Measurements from ENCODE around the gene TIMELESS. TPM values are rescaled to one million over a fixed set of nuclear protein-coding genes. Genes with fewer than 3 reads are reported as not detected.

The TIMELESS gene
- total and polyA plus RNA-seq, 9 of the 15 experiments (the other 6 are each of a cell fraction or from before 2014, with no cell fraction given), result 11.9 to 59.2 (median 35.8) TPM

GRCh38 chr12:56437430-56438176, 11.6 kb downstream of the TIMELESS start (continued):
- TF ChIP-seq GMEB1 (CRISPR knock-in tag; IDR thresholded peaks at IDR 0.05) (no peak), POLR2B (IDR thresholded peaks at IDR 0.05; ENCODE audit: low read depth, partially characterized antibody) (no peak), BRF1 (IDR thresholded peaks at IDR 0.05; ENCODE audit: borderline replicate concordance, extremely low read depth, insufficient read length) (no peak), PHF20 (IDR thresholded peaks at IDR 0.05; ENCODE audit: partially characterized antibody) (no peak), POLR2G (IDR thresholded peaks at IDR 0.05; ENCODE audit: low read depth, low read length) (no peak), IRF2 (CRISPR knock-in tag; IDR thresholded peaks at IDR 0.05) (no peak), EP400 (IDR thresholded peaks at IDR 0.05) (peak; percentile 73), BHLHE40 (IDR thresholded peaks at IDR 0.05; ENCODE audit: low read length) (peak; percentile 72), ARID3B (CRISPR knock-in tag; IDR thresholded peaks at IDR 0.05; ENCODE audit: borderline replicate concordance) (no peak), CREB1 (IDR thresholded peaks at IDR 0.05) (no peak), CREB1 (CRISPR knock-in tag; IDR thresholded peaks at IDR 0.05) (peak; percentile 42; the same call in 1 of the 2 replicates), TARDBP (IDR thresholded peaks at IDR 0.05) (peak; percentile 77), ZNF24 (IDR thresholded peaks at IDR 0.05) (no peak), NFATC3 (IDR thresholded peaks at IDR 0.05) (no peak), SRSF7 (optimal IDR thresholded peaks at IDR 0.05; ENCODE audit: low read depth, low read length) (no peak), SAFB (IDR thresholded peaks at IDR 0.05; ENCODE audit: borderline replicate concordance, low read depth, low read length) (no peak), RNF2 (IDR thresholded peaks at IDR 0.05) (peak; percentile 70), SLC30A9 (CRISPR knock-in tag; IDR thresholded peaks at IDR 0.05) (no peak), HSF4 (CRISPR knock-in tag; IDR thresholded peaks at IDR 0.05; ENCODE audit: borderline replicate concordance) (no peak), MTA3 (IDR thresholded peaks at IDR 0.05; ENCODE audit: borderline replicate concordance) (0 out of 2 replicates have a peak, but pooled peaks have one; percentile 57), TSC22D4 (tag; IDR thresholded peaks at IDR 0.05) (no peak), POLR3G (IDR thresholded peaks at IDR 0.05; ENCODE audit: extremely low read depth, insufficient read length, insufficient replicate concordance) (no peak), KDM5B (IDR thresholded peaks at IDR 0.05; ENCODE audit: insufficient replicate concordance, low read depth, low read length) (peak; percentile 50), ZKSCAN1 (IDR thresholded peaks at IDR 0.05; ENCODE audit: low read depth, low read length) (no peak)
- TF ChIP-seq, protein P1, sequence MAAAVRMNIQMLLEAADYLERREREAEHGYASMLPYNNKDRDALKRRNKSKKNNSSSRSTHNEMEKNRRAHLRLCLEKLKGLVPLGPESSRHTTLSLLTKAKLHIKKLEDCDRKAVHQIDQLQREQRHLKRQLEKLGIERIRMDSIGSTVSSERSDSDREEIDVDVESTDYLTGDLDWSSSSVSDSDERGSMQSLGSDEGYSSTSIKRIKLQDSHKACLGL (CRISPR knock-in tag; IDR thresholded peaks at IDR 0.05; ENCODE audit: borderline replicate concordance, poor library complexity, severe bottlenecking), result no peak
- TF ChIP-seq, protein P2, sequence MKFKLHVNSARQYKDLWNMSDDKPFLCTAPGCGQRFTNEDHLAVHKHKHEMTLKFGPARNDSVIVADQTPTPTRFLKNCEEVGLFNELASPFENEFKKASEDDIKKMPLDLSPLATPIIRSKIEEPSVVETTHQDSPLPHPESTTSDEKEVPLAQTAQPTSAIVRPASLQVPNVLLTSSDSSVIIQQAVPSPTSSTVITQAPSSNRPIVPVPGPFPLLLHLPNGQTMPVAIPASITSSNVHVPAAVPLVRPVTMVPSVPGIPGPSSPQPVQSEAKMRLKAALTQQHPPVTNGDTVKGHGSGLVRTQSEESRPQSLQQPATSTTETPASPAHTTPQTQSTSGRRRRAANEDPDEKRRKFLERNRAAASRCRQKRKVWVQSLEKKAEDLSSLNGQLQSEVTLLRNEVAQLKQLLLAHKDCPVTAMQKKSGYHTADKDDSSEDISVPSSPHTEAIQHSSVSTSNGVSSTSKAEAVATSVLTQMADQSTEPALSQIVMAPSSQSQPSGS (CRISPR knock-in tag; IDR thresholded peaks at IDR 0.05), result no peak
